ENCODE data around the gene KLHL1.

Gene KLHL1

GRCh38 chr13:69857183-69857821 is 250.9 kb downstream of the KLHL1 start:
- DNase-seq: no peak

- no peak for DNase-seq
Measured at GRCh38 chr13:69856331-69856730, 251.9 kb downstream of the KLHL1 start.

- no peak for DNase-seq
Measured at GRCh38 chr13:69828527-69828926, 279.7 kb downstream of the KLHL1 start.

DNA sequence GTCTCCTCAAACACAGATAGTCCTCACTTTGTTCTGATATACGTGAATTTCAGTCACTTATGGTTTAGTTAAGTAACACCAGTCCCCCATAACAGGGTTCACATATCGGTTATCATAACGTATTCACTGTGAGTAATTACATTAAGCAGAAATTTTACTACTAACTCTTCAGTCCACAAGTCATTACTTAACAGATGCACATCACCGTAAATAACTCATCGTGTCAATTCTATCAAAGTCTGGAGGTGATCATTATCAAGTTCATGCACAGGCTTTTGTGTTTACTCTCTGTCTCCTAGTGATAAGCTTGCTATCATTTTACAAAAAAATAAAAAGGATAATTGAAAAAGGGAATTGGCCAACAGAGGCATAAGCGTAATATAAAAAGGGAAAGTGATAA is 288.1 kb downstream of the KLHL1 start:
- no peak for DNase-seq

DNA sequence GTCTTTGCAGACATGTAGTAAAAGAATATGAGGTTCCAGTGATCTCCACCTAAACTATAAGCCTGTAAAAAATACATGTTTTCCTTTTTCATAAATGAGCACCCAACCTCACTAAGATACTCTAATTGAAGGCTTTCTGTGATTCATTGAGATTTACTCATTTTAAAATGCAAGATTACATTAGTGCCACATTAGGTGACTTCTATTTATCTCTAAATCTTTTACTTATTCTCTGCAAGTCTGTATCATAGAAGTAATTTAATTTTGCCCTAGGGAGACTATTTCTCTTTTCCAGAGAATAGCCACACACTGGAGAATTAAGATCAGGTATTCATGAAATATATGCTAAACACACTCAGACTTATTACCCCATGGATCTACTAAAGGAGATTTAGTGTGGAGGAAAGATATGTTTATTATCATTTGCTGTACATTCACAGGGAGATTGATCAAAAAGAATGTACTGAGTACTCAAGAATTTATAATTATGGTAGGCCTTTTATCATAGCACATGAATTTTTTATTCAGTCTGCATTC is 290.9 kb downstream of the KLHL1 start:
- DNase-seq: no peak

GRCh38 chr13:69809152-69809551 is 299.1 kb downstream of the KLHL1 start:
- no peak for DNase-seq

GRCh38 chr13:69796256-69796655 is 312.0 kb downstream of the KLHL1 start:
- no peak for DNase-seq

DNA sequence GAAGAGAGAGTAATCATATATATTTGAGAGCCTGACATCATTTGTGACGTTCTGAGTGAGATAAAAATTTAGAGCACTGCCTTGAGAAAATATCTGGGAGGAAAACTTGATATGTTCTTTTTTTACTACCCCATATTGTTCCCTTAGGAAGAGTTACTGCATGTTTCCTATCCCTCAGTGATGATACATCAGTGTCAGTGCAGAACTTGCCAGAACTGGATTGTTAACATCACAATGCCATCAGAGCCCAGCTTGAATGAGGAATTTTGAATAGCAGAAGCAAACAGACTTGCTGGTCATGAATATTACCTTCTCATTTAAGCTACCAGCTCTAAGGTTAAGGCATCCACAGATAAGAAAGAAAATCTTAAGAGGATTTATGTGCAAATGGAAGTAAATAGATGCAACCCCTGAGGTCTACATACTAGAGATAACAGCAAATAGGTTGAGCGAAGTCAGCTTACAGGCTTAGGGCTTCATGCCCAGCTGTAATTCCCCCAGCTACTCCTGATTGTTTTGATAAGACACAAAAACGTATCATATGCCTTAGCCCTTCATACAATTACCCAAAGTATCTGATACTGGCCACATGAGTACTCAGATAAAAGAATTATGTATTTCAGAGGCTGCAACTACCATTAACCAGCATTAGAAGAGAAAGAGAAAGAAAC is 314.3 kb downstream of the KLHL1 start:
- no peak for DNase-seq

GRCh38 chr13:69776937-69777336 is 331.3 kb downstream of the KLHL1 start:
- no peak for DNase-seq

DNA sequence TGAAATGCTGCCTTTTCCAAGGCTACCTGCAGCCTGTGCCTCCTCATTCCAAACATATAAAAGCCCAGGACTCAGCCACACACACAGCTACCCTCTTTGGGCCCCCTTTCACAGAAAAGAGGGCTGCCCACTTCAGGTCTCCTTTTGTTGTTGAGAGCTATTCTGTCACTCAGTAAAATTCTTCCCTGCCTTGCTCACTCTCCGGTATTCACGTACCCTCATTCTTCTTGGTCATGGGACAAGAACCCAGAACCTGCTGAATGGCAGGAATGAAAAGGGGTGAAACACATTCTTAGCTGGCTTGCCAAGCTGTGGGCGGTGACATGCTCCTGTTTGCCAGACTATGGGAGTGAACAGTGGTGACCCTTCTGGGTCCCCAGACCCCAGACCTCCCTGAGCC is 338.6 kb downstream of the KLHL1 start:
- no peak for DNase-seq

DNA sequence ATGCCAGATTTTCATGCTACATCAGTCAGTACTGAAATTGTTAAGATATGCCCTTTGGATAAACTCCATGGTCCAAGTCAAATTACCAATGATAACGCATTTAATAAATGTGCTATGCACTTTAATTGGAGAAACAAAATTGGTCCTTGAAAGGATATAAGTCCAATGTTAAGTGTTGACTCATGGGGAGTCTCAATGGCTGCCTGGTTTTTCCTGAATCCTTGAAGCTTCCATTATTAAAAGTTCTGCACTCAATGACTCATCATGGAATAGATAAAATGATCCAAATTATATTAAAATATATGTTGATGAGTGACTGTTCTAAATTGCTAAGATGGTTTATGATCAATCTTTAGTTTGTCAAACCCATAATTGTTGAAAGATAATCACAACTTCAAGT is 346.7 kb downstream of the KLHL1 start:
- no peak for DNase-seq

DNA sequence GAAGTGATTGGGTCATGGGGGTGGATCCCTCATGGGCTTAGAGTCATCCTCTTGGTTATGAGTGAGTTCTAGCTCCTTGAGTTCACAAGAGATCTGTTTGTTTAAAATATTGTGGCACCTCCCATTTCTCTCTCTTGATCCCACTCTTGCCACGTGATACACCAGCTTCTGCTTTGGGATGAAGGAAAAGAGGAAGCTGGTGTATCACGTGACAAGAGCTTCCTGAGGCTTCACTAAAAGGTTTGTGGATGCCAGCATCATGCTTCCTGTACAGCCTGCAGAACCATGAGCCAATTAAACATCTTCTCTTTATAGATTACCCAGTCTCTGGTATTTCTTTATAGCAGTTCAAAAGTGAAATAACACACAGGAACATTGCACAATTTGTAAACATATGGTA is 353.2 kb downstream of the KLHL1 start:
- DNase-seq: no peak

GRCh38 chr13:69751259-69751658 is 357.0 kb downstream of the KLHL1 start:
- no peak for DNase-seq

GRCh38 chr13:69737129-69737935 is 370.9 kb downstream of the KLHL1 start:
- no peak for DNase-seq

GRCh38 chr13:69721631-69722030 is 386.6 kb downstream of the KLHL1 start:
- DNase-seq: no peak

- no peak for DNase-seq
Measured at GRCh38 chr13:69720278-69720983, 387.8 kb downstream of the KLHL1 start.

GRCh38 chr13:69706807-69707206 is 401.4 kb downstream of the KLHL1 start:
- DNase-seq: no peak

DNA sequence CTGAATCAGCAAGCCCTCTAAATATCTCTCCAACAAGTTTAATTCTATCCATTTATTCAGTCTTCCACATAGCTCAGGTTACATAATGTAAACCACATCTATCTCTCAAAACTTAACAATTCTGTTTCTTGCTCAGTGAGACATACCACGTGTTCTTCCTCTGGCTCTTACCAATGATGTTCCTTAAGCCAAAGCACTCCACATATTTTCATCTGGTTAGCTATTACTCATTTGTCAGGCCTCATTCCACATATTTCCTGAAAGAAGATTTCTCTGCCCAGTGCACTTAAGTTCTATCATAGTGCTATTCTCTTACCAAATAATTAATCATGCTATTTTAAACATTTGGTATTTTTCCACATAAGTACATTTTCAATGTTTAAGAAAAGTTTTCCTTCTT is 403.9 kb downstream of the KLHL1 start:
- DNase-seq: no peak

GRCh38 chr13:69690999-69691398 is 417.3 kb downstream of the KLHL1 start:
- no peak for DNase-seq

DNA sequence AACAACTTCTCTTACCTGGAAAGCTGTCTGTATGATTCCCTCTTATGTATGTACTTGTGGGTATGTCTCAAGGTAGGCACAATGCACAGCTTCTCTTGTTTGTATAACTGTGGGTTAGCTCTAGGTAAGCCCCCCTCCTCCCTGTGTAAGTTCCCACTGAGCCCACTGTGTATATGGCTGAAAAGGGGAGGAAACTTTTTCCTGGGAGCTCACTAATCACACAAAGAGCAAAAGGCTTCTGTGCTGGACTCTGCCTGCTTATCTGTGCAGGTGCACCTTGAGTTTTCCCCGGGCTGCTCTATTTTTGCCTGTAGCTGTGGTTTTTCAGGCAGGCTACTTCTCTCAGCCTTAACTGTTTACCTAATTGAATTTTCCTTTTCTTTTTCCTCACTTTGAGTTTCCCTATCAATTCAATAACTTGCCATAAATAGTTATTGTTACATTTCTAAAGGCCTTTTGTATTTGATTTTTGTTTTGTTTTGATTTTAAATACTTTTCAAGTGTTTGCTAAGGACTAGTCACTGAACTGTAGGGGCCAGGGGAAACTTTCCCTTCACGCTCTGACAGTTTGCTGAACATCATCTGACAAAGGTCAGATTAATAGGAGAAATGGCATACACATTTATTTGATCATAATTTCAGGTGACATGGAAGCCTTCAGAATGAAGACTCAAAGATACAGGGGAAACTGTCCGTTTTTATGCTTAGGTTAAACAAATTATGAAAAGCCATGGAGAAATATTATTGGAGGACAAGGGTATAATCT is 424.1 kb downstream of the KLHL1 start:
- no peak for DNase-seq

GRCh38 chr13:69681722-69682121 is 426.5 kb downstream of the KLHL1 start:
- DNase-seq: no peak

GRCh38 chr13:69677343-69677742 is 430.9 kb downstream of the KLHL1 start:
- no peak for DNase-seq

Measured in activated CD4-positive, CD25-positive, alpha-beta regulatory T cell treated with anti-CD3 and anti-CD28 coated beads, Interleukin-2, amount 50 U/mL, for 72 hours (primary cell).